ENCODE measurements around the gene B4GALT4. TPM values are rescaled to one million over a fixed set of nuclear protein-coding genes. Genes with fewer than 3 reads are reported as not detected.
"Not testable (repeated sequence)": the region's sequence is repeated elsewhere in the genome, so short reads cannot be mapped to it uniquely, and the experiment has no call there.

The B4GALT4 gene
- polyA plus RNA-seq, 5 donors, result 26.1 to 34.3 (median 30.1) TPM

DNA sequence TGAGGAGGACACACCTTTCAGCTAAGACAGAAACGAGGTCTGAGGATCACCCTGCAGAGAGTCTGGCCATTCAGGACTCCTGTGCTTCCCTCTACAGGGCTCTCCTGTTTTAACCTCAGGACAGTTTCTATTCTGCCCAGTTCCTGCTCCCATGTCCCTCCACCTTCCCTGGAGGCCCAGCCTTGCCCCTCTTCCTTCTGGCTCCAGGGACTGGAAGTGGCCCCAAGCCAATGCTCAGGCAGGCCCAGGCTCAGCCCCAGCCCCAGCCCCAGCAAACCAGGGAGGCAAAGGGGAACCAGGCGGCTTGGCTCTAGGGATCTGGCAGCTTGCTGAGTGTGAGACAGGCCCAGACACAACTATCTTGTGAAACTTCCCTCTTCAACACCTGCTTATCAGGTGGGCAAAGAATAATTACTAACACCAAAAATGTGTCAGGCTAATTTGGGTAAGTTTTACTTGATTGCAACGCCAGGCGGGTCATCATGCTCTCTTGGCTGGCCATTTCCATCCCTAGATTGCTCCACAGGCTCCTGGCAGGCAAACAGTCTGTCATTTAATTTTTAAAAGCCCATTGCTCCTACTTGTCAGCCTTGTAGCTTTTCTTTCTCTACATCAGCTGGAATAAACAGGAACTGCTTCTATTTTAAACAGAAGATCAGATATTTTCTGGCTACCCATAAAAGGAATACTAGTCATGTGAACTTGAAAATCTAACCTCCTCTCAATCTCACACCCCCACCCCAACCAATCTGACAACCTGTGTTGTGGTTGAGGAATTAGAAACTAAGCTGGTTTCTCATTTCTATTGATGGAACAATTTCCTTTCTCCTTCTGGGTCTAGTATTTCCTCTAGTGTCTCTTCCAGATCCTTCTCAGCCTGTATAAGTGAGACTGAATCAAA lies 33.8 kb downstream of the B4GALT4 start:
- DNase-seq, result no peak

DNA sequence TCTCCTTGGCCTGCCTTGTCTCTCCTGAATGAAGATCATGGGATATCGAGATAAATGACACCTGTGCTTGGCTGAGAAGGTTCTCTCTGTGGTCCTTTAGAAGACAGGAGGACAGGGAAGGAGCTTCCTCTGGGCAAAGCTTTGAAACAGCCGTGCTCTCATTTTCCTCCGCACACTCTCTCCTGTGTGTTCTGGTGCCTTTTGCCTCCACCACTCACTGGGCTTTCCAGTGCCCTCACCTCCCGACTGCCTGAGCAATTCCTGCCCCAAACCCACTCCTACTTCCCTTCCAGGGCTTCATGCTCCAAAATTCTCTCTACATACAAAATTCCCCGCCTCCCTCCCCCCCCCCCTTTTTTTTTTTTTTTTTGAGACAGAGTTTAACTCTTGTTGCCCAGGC lies 35.0 kb downstream of the B4GALT4 start:
- no peak for DNase-seq

DNA sequence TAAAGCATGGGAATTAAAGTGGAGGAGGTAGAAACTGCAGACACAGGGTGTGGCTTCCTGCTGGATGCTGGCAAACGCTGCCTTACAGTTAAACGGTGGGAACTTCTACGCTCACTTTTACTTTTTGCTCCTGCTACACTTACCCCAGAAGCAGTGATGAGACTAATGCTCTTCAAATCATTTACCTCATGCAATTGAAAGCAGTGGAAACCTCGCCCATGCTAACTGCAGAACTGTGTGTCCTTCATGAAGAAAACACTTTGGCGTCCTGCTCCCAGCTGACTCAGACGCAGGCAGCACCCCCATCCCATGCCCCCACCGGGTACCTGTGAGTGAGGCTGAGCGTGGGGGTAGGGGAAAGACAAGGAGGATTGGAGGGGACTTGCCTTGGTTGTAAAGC lies 35.5 kb downstream of the B4GALT4 start:
- DNase-seq, result no peak

DNA sequence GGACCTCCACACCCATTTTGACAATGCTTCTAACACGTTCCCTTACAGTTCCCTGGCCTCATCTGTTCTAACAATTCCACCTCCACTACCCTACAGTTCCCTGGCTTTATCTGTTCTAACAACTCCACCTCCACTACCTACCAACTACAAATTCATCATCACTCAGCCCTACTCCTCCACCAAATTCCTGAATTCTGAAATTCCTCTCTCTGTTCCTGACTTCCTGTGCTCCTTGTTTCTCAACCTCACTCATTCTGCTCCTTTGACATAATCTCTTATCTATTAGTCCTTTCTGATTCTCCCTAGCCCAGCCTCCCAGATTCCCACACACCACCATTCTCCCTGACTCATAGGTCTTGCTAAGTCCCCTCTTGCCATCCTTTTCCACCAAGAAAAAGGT lies 44.8 kb downstream of the B4GALT4 start:
- no peak for DNase-seq

DNA sequence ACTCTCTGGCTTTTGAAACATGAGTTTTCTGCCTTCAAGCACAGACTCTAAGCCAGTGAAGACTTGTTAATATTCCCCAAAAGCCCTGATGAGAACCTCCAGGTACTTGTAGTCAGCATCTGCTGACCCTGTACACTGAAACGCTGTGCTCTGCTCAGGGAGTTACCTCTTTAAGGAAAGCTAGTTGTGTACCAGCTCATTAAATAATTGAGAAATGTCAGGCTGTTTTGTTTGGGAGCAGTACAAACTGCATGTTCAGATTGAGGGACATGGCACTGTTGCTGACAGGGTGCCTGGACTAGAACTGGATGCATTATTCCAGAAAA lies 45.6 kb downstream of the B4GALT4 start:
- no peak for DNase-seq

DNA sequence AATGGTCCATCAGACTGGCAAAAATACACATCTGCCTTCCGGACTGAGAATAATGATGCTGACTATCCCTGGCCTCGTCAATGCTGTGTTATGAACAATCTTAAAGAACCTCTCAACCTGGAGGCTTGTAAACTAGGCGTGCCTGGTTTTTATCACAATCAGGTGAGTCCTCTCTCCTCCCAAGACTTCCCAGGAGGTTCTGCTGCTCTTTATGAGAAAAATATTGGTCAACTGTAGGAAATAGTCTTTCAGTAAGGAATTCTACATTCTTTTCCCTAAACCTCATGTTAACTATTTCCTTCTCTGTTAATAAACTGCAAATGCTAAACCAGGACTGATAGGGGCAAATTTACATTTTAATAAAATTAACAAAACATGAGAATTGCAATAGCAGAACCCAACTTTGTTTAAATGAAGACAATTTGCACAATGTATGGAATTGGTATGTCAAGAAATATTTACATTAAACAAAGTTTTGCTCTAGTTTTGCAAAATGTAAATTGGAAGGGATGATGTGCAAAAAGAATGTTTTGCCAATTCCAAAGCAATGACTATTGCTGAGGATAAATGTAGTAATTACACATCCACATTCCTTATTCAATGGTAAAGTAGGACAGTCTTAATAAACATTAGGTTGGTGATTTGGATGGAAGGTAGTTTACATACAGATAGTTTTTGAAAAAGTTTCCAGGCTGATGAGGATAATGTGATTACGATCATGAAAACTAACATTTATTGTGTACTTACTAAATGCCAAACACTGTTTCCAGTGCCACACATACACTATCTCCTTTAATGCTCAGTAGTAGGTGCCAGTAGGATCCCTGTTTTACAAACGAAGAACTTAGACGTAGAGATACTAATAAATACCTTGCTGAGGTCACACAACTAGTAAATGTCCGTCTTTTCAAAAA lies 46.2 kb downstream of the B4GALT4 start:
- DNase-seq, result no peak

DNA sequence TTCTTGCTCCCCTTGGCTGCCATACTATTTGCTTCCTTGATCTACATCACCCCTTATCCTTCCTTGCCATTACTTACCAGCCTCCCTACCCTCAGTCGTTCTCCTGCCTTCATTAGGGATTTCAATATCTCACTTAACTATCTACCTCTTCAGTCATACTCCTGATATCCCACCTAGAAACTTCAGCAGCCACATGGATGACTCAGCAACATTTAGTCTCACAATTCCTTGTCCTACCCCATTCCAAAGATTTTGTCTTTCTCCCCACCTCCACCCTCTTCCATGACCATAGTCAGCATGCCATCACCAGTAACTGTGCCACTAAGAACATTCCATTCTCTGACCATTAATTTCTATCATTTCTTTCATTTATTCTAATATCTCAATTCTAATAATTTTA lies 48.9 kb downstream of the B4GALT4 start:
- no peak for DNase-seq

DNA sequence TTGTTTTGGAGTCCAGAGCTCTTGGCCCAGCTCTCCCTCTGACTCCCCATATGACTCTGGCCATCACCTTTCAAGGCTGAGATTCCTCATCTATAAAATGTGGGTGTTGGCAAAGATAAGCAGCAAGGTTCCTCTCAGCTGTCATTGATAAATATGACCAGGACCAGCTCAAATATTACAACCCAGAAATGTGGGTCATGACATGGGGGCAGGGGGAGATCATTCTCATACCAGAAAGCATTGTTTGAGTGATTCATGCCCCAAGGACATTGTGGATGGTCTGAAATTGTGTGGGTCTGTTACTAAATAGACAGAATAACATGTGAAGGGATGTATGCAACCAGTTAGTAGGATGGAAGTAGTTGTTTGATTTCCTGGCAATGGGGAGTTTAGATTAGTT lies 53.4 kb downstream of the B4GALT4 start:
- DNase-seq, result no peak

DNA sequence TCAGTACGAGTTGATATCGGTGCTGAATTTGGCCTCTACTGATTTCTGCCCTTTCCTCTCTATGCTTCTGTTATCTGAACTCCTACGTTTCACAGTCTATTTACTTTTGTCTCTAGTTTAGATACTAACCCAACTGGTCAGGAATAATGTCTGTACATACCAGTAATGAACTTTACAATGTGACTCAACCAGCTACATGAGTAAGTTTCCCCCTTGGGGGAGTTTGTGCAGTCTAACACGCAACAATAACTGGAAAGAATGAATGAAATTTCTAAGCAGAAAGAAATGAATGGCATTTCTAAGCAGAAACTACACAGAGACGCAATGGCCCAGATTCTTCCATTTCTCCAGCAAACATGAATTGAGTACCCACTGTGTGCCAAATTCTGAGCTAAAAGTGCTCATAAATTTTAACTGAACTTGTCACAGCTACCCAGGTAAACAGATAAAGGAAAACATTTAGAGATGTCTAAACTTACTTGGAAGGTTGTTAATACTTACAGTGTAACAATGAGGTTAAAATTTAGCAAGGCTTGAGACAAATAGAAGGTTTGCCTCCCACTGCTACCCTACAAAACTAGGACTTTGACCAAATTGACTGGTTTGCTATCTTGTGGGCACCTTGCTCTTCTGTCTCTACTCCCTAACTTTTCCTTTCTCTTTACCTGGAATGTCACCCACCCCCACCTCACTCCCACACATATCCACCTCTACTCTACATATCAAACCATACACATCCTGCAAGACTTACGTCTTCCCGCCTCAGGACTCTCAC lies 55.7 kb downstream of the B4GALT4 start:
- no peak for DNase-seq

DNA sequence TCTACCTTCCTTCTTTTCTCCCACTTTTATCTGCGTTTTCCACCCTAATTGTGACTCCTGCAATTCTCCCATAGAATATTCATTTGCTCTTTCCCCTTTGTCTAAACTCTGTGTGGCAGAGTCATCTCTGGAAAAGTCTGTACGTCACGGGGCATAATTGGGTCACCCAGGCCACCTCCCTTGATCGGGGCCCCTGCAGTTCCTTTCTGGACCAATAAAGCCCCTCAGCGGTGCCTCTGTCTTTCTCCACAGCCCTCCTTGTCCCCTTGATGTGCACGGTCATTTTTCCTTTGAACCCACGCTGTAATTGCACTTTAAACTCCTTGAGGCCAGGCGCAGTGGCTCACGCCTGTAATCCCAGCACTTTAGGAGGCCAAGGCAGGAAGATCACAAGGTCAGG lies 56.6 kb downstream of the B4GALT4 start:
- DNase-seq, result no peak

DNA sequence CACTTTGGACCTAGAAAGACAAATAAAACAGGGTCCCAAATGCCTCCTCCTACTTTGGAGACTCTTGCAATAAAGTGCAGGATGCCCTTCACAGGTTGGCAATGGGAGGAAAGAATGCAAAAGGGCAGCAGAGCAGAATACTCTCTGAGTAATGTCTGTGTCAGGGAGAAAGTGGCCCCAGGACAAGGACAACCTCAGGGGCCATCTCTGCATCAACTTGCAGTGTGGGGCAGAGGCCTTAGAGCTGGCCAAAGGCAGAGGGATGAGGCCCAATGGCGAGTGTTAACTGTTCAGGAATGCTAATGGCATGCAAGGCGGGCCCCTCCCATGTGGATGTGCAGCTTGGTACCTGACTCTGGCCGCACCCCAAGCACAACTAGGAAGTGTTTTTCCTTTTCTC lies 58.9 kb downstream of the B4GALT4 start:
- DNase-seq, result no peak

DNA sequence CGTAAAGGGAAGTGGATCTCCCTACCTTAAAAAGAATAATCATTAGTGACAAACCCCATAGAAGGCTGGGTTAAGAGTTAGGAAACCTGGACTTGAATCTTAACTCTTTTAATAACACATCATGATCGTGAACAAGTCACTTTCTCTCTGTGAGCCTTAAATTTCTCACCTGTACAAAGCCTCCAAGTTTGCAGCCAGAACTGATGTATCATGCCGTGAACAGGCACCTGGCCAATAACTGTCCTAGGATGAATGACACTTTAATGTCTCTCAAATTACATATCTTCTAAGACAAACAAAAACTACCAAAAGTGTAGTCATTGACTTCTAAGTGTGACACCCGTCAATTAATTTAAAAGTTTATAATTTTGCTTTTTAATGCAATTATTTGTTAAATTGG lies 63.4 kb downstream of the B4GALT4 start:
- DNase-seq, result no peak

DNA sequence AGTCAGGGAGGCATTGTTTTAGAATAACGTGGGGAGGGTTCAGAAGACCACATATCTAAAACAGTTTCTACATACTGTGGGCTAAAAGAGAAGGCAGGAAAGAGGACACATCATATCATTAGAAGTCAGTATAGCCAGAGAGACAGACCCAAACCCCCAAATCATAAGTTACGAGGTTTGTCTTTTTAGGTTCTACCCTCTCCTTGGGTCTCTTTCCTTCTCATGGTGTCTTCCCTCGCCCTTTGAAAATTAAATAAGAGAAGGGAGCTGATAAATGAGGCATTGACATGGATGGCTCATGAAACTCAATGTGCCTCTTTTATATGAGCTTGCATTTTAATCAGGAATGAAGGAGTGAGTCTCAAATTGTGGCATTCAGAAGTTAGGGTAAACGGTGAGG lies 63.9 kb downstream of the B4GALT4 start:
- DNase-seq, result no peak

DNA sequence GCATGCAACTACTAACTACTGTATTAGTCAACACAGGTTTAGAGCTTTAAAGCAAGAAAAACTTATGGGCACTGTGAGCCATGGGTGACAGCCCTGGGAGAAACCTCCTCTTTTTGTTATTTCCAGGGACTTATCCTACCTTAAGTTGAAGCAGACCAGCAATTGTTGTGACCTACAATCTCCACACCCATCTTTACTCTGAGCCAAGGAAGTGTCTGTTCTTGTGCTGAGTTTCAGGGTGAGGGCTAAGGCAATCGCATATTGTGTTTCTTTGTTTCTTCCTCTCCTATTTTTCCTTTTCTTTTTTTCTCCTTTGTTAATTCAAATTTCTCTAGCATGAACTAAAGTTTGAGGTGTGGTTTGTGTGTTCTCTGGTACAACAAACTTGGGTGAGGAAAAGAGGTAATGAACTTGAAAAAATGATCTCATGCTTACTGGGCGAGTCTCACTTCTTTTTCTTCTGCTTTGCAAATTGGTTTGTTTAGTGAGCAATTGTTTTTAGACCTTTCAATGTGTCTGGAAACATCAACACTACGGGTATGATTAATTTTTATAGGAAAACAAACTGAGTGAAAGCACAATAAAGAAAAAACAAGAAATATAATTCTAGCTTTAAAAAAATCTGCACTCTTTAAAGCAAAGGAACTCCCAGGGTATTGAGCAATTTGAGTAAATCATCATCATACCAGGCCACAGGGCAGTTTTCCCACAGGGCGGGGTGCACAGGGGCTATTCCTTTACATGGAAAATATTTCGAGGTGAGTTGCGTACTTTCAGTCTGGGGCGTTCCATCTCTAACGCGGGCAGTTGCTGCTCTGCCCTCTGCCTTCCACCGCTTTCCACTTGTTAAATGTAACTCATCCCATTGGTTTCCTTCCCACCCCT lies 64.6 kb downstream of the B4GALT4 start:
- no peak for DNase-seq

DNA sequence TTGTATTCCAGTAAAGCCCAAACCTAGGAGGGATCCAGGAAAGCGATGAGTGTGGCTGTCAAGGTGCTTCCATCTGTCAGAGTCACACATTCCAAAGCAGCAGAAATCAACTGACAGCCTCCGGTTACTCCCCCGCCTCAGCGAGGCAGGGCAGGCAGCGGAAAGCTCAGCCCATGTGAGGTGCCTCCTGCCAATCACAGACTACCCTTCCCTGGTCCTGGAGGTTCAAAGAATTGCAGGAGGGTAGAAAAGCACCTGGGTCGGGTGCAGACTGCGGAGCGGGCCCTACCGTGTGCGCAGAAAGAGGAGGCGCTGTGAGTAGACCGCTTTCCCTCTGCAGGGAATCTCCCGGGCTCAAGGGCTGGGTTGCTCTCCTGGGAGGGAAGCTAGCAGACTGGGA lies 67.4 kb downstream of the B4GALT4 start, which contains the start of gene UPK1B:
Gene UPK1B (plus strand): TSS at position 274 of the 400 bp plus-strand sequence. CDS start 13,144 bp downstream, outside the sequence.
- DNase-seq, result no peak

DNA sequence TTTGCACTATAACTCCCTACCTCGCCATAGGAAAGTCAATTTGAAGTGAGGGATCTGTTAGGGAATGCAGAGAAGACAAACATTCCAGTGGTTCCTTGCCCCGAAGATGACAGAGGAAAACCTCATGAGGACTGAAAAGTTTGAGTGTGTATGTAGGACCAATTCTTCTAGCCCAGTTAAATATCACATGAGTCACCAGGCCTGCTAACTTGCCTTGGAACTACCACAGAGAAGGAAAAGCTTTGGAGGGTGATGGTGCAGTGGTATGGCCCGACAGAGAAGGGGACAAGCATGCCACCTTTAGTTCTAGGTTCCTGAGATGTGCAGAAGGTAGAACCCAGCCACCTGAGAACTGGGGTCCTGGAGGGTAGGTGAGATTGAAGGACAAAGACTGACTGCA lies 69.9 kb downstream of the B4GALT4 start:
- no peak for DNase-seq

DNA sequence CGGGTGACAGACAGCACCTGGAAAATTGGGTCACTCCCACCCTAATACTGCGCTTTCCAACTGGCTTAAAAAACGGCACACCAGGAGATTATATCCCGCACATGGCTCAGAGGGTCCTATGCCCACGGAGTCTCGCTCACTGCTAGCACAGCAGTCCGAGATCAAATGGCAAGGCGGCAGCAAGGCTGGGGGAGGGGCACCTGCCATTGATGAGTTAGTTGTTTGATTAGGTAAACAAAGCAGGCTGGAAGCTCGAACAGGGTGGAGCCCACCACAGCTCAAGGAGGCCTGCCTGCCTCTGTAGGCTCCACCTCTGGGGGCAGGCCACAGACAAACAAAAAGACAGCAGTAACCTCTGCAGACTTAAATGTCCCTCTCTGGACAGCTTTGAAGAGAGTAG lies 75.9 kb downstream of the B4GALT4 start:
- not testable (repeated sequence) for DNase-seq

All from right lung (tissue), 5 donors.